RWPE2 (cell line): ENCODE results near the gene EGR4.

Experiments used
- ATAC-seq: fragments of 200-7000 bp; cut with Tn5 transposase; 3 replicates; pipeline ENCODE4 v1.9.1; 2021; ENCODE audit warnings: low read depth
- DNase-seq: peaks from one replicate; pipeline ENCODE4 v3.0.0-alpha.2; 2020; ENCODE audit warnings: low spot score
- H3K27ac ChIP-seq: fragments of 450-650 bp; 2 replicates; pipeline ENCODE4 v1.5.1; 2017; ENCODE audit warnings: mild to moderate bottlenecking; ENCODE audit not compliant: poor library complexity, severe bottlenecking
- H3K27me3 ChIP-seq: fragments of 250-450 bp; sonication (Bioruptor Pico); 2 replicates; pipeline ENCODE4 v1.5.1; 2021; ENCODE audit warnings: mild to moderate bottlenecking, moderate library complexity; ENCODE audit not compliant: insufficient read depth, poor library complexity, severe bottlenecking
- H3K36me3 ChIP-seq: fragments of 250-450 bp; sonication (Bioruptor Pico); 2 replicates; pipeline ENCODE4 v1.5.1; 2020; ENCODE audit warnings: low read depth, mild to moderate bottlenecking, moderate library complexity
- H3K4me1 ChIP-seq: fragments of 250-450 bp; sonication (Bioruptor Pico); 2 replicates; pipeline ENCODE4 v1.5.1; 2021; ENCODE audit warnings: mild to moderate bottlenecking, moderate library complexity; ENCODE audit not compliant: insufficient read depth, poor library complexity, severe bottlenecking
- H3K4me3 ChIP-seq: fragments of 250-450 bp; sonication (Bioruptor Pico); 2 replicates; pipeline ENCODE4 v1.5.1; 2021; ENCODE audit warnings: mild to moderate bottlenecking, moderate library complexity; ENCODE audit not compliant: severe bottlenecking
- H3K9me3 ChIP-seq: fragments of 250-450 bp; sonication (Bioruptor Pico); 2 replicates; pipeline ENCODE4 v1.5.1; 2021; ENCODE audit warnings: mild to moderate bottlenecking, moderate library complexity; ENCODE audit not compliant: severe bottlenecking
- TF ChIP-seq, protein P1 (sequence below): fragments of 450-650 bp; IDR thresholded peaks from one replicate; pipeline ENCODE4 v1.5.1; 2017; ENCODE audit warnings: mild to moderate bottlenecking, moderate library complexity; ENCODE audit not compliant: poor library complexity, severe bottlenecking

Gene EGR4

GRCh38 chr2:73268830-73269685, 24.3 kb downstream of the EGR4 start:
- DNase-seq (peak; percentile 80), ATAC-seq (peak; percentile 80)
- H3K4me3 ChIP-seq: peak overlapping the region; percentile 41
- H3K4me1 ChIP-seq: peaks cover 5% of the 10 kb centered on the region
- H3K27me3 ChIP-seq: no peaks in the 10 kb centered on the region
- H3K9me3 ChIP-seq: no peaks in the 10 kb centered on the region
- TF ChIP-seq, protein P1, sequence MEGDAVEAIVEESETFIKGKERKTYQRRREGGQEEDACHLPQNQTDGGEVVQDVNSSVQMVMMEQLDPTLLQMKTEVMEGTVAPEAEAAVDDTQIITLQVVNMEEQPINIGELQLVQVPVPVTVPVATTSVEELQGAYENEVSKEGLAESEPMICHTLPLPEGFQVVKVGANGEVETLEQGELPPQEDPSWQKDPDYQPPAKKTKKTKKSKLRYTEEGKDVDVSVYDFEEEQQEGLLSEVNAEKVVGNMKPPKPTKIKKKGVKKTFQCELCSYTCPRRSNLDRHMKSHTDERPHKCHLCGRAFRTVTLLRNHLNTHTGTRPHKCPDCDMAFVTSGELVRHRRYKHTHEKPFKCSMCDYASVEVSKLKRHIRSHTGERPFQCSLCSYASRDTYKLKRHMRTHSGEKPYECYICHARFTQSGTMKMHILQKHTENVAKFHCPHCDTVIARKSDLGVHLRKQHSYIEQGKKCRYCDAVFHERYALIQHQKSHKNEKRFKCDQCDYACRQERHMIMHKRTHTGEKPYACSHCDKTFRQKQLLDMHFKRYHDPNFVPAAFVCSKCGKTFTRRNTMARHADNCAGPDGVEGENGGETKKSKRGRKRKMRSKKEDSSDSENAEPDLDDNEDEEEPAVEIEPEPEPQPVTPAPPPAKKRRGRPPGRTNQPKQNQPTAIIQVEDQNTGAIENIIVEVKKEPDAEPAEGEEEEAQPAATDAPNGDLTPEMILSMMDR: peak; percentile 61
- H3K27ac ChIP-seq: peak overlapping the region; percentile 28
- H3K36me3 ChIP-seq: no peaks in the 10 kb centered on the region

GRCh38 chr2:73268366-73268829, 24.9 kb downstream of the EGR4 start:
- peak overlapping the region; percentile 41 for H3K4me3 ChIP-seq
- H3K4me1 ChIP-seq: peaks cover 5% of the 10 kb centered on the region
- no peak for ATAC-seq
- TF ChIP-seq, protein P1: no peak
- H3K9me3 ChIP-seq: no peaks in the 10 kb centered on the region
- no peaks in the 10 kb centered on the region for H3K27me3 ChIP-seq
- no peak for DNase-seq
- peak overlapping the region; percentile 28 for H3K27ac ChIP-seq
- no peaks in the 10 kb centered on the region for H3K36me3 ChIP-seq

DNA sequence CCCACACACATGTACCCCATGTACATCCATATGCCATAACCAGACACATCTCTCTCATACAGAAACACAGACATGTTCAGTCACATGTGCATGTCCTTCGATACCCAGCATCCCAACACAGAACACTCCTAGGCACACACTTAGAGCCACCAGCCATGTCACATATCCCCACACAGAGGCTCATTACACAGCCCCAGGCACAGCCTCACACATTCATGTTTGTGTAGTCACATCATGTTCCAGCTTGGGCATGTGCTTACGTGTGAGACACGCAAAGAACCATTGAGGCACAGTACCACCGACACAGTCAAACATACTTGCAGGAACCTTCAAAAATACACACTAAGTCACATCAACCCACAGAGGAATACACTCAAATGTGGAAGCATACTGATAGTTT, 26.3 kb downstream of the EGR4 start:
- TF ChIP-seq, protein P1: no peak
- no peak for ATAC-seq

DNA sequence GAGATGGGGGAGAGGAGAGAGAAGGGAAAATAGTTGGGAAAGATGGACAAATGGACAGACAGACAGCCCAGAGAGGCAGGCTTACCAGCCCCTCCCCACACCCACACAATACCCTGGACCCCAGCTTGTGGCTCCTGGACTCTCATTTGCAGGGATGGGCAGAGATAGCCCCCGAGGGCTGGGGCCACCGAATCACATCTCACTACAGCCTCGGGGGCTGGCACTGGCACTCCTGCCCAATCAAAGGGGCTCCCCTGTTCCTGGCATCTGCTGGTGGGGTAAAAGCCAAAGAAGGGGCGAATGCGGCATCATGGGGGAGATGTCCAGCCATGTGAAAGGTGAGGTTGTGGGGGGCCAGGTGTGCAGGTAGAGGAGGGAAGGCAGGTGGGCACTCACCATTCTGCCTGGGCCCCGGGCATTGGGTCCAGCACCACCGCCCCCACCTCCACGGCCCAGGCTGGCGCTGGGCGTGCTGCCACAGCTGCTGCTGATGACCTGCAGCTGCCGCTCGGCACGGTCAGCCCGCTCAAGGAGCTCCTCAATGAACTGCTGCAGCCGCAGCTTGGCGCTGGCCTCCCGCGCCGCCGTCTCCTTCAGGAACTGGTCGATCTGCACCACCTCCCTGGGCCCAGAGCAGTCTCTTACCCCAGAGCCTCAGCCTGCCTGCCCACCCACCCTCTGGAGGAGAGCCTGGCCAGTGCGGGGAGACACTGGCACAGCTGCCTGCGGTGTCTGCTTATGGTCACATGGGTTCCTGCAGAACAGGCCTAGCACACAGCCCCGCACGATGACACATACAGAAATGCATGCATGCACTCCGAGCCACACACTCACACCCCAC, 27.1 kb downstream of the EGR4 start:
- no peak for DNase-seq
- H3K4me3 ChIP-seq: no peak overlapping the region

More for the DNA sequence above, 26.3 kb downstream of the EGR4 start:
- H3K9me3 ChIP-seq: no peaks in the 10 kb centered on the region
- no peaks in the 10 kb centered on the region for H3K36me3 ChIP-seq
- H3K27me3 ChIP-seq: no peaks in the 10 kb centered on the region
- no peak overlapping the region for H3K4me3 ChIP-seq
- H3K27ac ChIP-seq: no peak overlapping the region
- peaks cover 5% of the 10 kb centered on the region for H3K4me1 ChIP-seq
- no peak for DNase-seq

More for the DNA sequence above, 27.1 kb downstream of the EGR4 start:
- Histone ChIP-seq H3K27ac (no peak overlapping the region), H3K27me3 (no peaks in the 10 kb centered on the region), H3K36me3 (no peaks in the 10 kb centered on the region), H3K4me1 (peaks cover 5% of the 10 kb centered on the region), H3K9me3 (no peaks in the 10 kb centered on the region)
- no peak for ATAC-seq
- TF ChIP-seq, protein P1: no peak
